ENCODE data around the gene TANGO2. TPM values are rescaled to one million over a fixed set of nuclear protein-coding genes. Genes with fewer than 3 reads are reported as not detected.

The TANGO2 gene
- total and polyA plus RNA-seq, 9 of the 15 experiments (the other 6 are each of a cell fraction or from before 2014, with no cell fraction given) = 15.5 to 94.9 (median 70.1) TPM

DNA sequence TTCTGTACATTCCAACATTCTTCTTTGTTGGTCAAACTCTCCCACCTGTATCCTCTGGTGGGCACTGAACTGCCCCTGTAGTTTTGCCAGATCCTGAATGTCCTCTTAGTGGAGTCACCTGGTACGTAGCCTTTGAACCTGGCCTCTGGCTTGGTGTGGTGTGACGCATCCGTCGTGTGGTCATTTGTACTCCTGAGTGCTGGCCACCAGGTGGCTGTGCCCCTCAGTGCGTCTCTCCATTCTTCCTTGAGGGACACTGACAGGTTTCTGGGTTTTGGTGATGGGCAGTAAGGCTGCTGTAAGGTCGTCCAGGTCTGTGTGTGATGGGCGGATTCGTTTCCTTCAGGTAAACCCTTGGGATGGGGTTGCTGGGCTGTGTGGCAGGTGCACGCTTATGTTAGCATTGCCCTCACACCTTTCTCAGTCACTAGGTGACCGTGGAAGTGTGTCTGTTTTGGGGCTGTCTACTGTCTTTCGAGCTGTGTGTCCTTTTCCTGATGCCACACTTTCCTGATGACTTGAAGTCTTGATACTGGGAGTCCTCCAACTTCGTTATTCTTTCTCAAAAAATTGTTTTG, 81.4 kb downstream of the TANGO2 start (continued):
- TF ChIP-seq KLF6 (CRISPR knock-in tag; IDR thresholded peaks at IDR 0.05; ENCODE audit: borderline replicate concordance) = no peak
- TF ChIP-seq CC2D1A (IDR thresholded peaks at IDR 0.05) = no peak
- TF ChIP-seq, protein P1, sequence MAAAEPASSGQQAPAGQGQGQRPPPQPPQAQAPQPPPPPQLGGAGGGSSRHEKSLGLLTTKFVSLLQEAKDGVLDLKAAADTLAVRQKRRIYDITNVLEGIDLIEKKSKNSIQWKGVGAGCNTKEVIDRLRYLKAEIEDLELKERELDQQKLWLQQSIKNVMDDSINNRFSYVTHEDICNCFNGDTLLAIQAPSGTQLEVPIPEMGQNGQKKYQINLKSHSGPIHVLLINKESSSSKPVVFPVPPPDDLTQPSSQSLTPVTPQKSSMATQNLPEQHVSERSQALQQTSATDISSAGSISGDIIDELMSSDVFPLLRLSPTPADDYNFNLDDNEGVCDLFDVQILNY (CRISPR knock-in tag; IDR thresholded peaks at IDR 0.05) = 0 out of 2 replicates have a peak, but pooled peaks have one; percentile 27
- peak; percentile 56 for TF ChIP-seq KDM5B (IDR thresholded peaks at IDR 0.05; ENCODE audit: insufficient replicate concordance, low read depth, low read length)
- TF ChIP-seq E2F3 (CRISPR knock-in tag; IDR thresholded peaks at IDR 0.05) = no peak
- no peak for TF ChIP-seq ZNF316 (IDR thresholded peaks at IDR 0.05)
- no peak for TF ChIP-seq JUNB (CRISPR knock-in tag; conservative IDR thresholded peaks at IDR 0.05)
- no peak for TF ChIP-seq ZNF239 (CRISPR knock-in tag; IDR thresholded peaks at IDR 0.05)
- no peak for TF ChIP-seq FOXJ2 (tag; IDR thresholded peaks at IDR 0.05)
- 0 out of 4 replicates have a peak, but pooled peaks of 1 of the 2 experiments have one; percentile 36 for TF ChIP-seq SIN3A (IDR thresholded peaks at IDR 0.05; ENCODE audit: borderline replicate concordance in 2 of 2, control insufficient read depth in 1 of 2, low read depth in 2 of 2, low read length in 2 of 2)
- no peak for TF ChIP-seq RAD51 (IDR thresholded peaks at IDR 0.05; ENCODE audit: borderline replicate concordance, low read depth)
- no peak for TF ChIP-seq ZNF146 (CRISPR knock-in tag; IDR thresholded peaks at IDR 0.05; ENCODE audit: unreplicated experiment)
- TF ChIP-seq ZNF12 (CRISPR knock-in tag; IDR thresholded peaks at IDR 0.05) = no peak
- TF ChIP-seq RBM14 (IDR thresholded peaks at IDR 0.05; ENCODE audit: borderline replicate concordance, insufficient read depth, low read depth, low read length) = no peak
- TF ChIP-seq, protein P2, sequence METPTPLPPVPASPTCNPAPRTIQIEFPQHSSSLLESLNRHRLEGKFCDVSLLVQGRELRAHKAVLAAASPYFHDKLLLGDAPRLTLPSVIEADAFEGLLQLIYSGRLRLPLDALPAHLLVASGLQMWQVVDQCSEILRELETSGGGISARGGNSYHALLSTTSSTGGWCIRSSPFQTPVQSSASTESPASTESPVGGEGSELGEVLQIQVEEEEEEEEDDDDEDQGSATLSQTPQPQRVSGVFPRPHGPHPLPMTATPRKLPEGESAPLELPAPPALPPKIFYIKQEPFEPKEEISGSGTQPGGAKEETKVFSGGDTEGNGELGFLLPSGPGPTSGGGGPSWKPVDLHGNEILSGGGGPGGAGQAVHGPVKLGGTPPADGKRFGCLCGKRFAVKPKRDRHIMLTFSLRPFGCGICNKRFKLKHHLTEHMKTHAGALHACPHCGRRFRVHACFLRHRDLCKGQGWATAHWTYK (CRISPR knock-in tag; IDR thresholded peaks at IDR 0.05) = no peak
- no peak for TF ChIP-seq THRAP3 (IDR thresholded peaks at IDR 0.05; ENCODE audit: borderline replicate concordance)
- TF ChIP-seq, protein P3, sequence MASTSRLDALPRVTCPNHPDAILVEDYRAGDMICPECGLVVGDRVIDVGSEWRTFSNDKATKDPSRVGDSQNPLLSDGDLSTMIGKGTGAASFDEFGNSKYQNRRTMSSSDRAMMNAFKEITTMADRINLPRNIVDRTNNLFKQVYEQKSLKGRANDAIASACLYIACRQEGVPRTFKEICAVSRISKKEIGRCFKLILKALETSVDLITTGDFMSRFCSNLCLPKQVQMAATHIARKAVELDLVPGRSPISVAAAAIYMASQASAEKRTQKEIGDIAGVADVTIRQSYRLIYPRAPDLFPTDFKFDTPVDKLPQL (IDR thresholded peaks at IDR 0.05; ENCODE audit: extremely low read depth, insufficient read length) = no peak
- TF ChIP-seq, protein P4, sequence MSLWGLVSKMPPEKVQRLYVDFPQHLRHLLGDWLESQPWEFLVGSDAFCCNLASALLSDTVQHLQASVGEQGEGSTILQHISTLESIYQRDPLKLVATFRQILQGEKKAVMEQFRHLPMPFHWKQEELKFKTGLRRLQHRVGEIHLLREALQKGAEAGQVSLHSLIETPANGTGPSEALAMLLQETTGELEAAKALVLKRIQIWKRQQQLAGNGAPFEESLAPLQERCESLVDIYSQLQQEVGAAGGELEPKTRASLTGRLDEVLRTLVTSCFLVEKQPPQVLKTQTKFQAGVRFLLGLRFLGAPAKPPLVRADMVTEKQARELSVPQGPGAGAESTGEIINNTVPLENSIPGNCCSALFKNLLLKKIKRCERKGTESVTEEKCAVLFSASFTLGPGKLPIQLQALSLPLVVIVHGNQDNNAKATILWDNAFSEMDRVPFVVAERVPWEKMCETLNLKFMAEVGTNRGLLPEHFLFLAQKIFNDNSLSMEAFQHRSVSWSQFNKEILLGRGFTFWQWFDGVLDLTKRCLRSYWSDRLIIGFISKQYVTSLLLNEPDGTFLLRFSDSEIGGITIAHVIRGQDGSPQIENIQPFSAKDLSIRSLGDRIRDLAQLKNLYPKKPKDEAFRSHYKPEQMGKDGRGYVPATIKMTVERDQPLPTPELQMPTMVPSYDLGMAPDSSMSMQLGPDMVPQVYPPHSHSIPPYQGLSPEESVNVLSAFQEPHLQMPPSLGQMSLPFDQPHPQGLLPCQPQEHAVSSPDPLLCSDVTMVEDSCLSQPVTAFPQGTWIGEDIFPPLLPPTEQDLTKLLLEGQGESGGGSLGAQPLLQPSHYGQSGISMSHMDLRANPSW (CRISPR knock-in tag; IDR thresholded peaks at IDR 0.05) = no peak
- TF ChIP-seq ZKSCAN3 (CRISPR knock-in tag; IDR thresholded peaks at IDR 0.05) = no peak
- TF ChIP-seq CCAR2 (IDR thresholded peaks at IDR 0.05; ENCODE audit: low read depth, low read length) = no peak
- TF ChIP-seq ADNP (tag; IDR thresholded peaks at IDR 0.05) = no peak
- TF ChIP-seq L3MBTL2 (IDR thresholded peaks at IDR 0.05) = no peak
- TF ChIP-seq CREM (IDR thresholded peaks at IDR 0.05; ENCODE audit: low read depth) = no peak
- no peak for TF ChIP-seq CBX3 (IDR thresholded peaks at IDR 0.05; ENCODE audit: borderline replicate concordance in 1 of 2, low read length in 2 of 2)
- TF ChIP-seq SLC30A9 (CRISPR knock-in tag; IDR thresholded peaks at IDR 0.05) = no peak

All from K562 (cell line).